Measurements from ENCODE around the gene LDHAL6B. TPM values are rescaled to one million over a fixed set of nuclear protein-coding genes. Genes with fewer than 3 reads are reported as not detected.
A peak's percentile ranks its signal among the peaks of the same experiment; 100 is the strongest.

Gene LDHAL6B
- total RNA-seq, 1 donor from 2014 or later = not detected

- intact Hi-C loops (cut with micrococcal nuclease) = no loop called here
- DNase-seq (no peak), ATAC-seq (no peak)
Measured at GRCh38 chr15:59240036-59240435, 33.4 kb downstream of the LDHAL6B start.

- intact Hi-C loops (cut with micrococcal nuclease) = no loop called here
- no peak for DNase-seq
- no peak for ATAC-seq
Measured at GRCh38 chr15:59242649-59243048, 36.0 kb downstream of the LDHAL6B start.

GRCh38 chr15:59243622-59244021, 37.0 kb downstream of the LDHAL6B start:
- intact Hi-C loops (cut with micrococcal nuclease) = no loop called here
- DNase-seq (no peak), ATAC-seq (no peak)

GRCh38 chr15:59244337-59244736, 37.7 kb downstream of the LDHAL6B start:
- no peak for ATAC-seq

GRCh38 chr15:59245559-59245958, 38.9 kb downstream of the LDHAL6B start:
- intact Hi-C loops (cut with micrococcal nuclease) = no loop called here
- no peak for ATAC-seq

More at GRCh38 chr15:59244337-59244736, 37.7 kb downstream of the LDHAL6B start:
- no peak for DNase-seq
- intact Hi-C loops (cut with micrococcal nuclease) = no loop called here

GRCh38 chr15:59247364-59247763, 40.7 kb downstream of the LDHAL6B start:
- intact Hi-C loops (cut with micrococcal nuclease) = no loop called here
- DNase-seq (peak; percentile 39), ATAC-seq (peak; percentile 78)

More at GRCh38 chr15:59245559-59245958, 38.9 kb downstream of the LDHAL6B start:
- DNase-seq = no peak

GRCh38 chr15:59249816-59250215, 43.2 kb downstream of the LDHAL6B start:
- no peak for DNase-seq
- intact Hi-C loops (cut with micrococcal nuclease) = no loop called here
- no peak for ATAC-seq

GRCh38 chr15:59250249-59250648, 43.6 kb downstream of the LDHAL6B start:
- DNase-seq = no peak
- no peak for ATAC-seq
- intact Hi-C loops (cut with micrococcal nuclease) = no loop called here

- ATAC-seq = no peak
- intact Hi-C loops (cut with micrococcal nuclease) = no loop called here
- DNase-seq = no peak
Measured at GRCh38 chr15:59251001-59251845, 44.6 kb downstream of the LDHAL6B start.

- DNase-seq (no peak), ATAC-seq (no peak)
- intact Hi-C loops (cut with micrococcal nuclease) = no loop called here
Measured at GRCh38 chr15:59252137-59252536, 45.5 kb downstream of the LDHAL6B start.

GRCh38 chr15:59255680-59256336, 49.2 kb downstream of the LDHAL6B start:
- intact Hi-C loops (cut with micrococcal nuclease) = no loop called here
- no peak for ATAC-seq
- DNase-seq = no peak

GRCh38 chr15:59256482-59256881, 49.8 kb downstream of the LDHAL6B start:
- intact Hi-C loops (cut with micrococcal nuclease) = no loop called here
- no peak for ATAC-seq
- no peak for DNase-seq

GRCh38 chr15:59257140-59257539, 50.5 kb downstream of the LDHAL6B start:
- ATAC-seq (no peak), DNase-seq (no peak)
- intact Hi-C loops (cut with micrococcal nuclease) = no loop called here

Small RNA genes lying within 50 kb of the gene (microRNA-seq; reads per million reads assigned to microRNA genes)
- not detected for gene MIR2116 (ENCODE audit: borderline number of aligned reads)

Other genes starting within 250 kb of the LDHAL6B start
- gene RNF111, start 219.2 kb upstream of the LDHAL6B start, total RNA-seq = 23.1 TPM
- gene CCNB2, start 101.7 kb upstream of the LDHAL6B start, total RNA-seq = 0.42 TPM
- 36.4 TPM for gene MYO1E, start 166.0 kb downstream of the LDHAL6B start, total RNA-seq
- gene FAM81A, start 231.3 kb downstream of the LDHAL6B start, total RNA-seq = 11.0 TPM

Data from left ventricle myocardium superior (tissue), 1 donor.